HL-60/S4 treated with retinoic acid at 250 ng/mL for 4 days and 3 days (cell line): Measurements from ENCODE around the gene CELF2.

ENCODE experiments used
- in situ Hi-C: fragments of 300-500 bp; cut with MboI; formaldehyde crosslinking; loops from 2 replicates; pipeline ENCODE4 v1.7.0; 2022; ENCODE audit warnings: low sequenced_read_pairs

Gene CELF2

GRCh38 chr10:11020548-11020942 is 2.9 kb downstream of the CELF2 start:
- in situ Hi-C loops: no loop called here

- in situ Hi-C loops: no loop called here
Observed at GRCh38 chr10:11022213-11022612, 4.5 kb downstream of the CELF2 start.

- in situ Hi-C loops: no loop called here
Observed at GRCh38 chr10:11023009-11023953, 5.6 kb downstream of the CELF2 start.

- in situ Hi-C loops: no loop called here
Observed at GRCh38 chr10:11024596-11024995, 6.9 kb downstream of the CELF2 start.

GRCh38 chr10:11025978-11026377 is 8.3 kb downstream of the CELF2 start:
- in situ Hi-C loops: no loop called here

GRCh38 chr10:11026773-11027172 is 9.1 kb downstream of the CELF2 start:
- in situ Hi-C loops: no loop called here

GRCh38 chr10:11034762-11035161 is 17.1 kb downstream of the CELF2 start:
- in situ Hi-C loops: no loop called here

GRCh38 chr10:11035301-11035991 is 17.8 kb downstream of the CELF2 start:
- in situ Hi-C loops: no loop called here

- in situ Hi-C loops: no loop called here
Observed at GRCh38 chr10:11036424-11037011, 18.8 kb downstream of the CELF2 start.

- in situ Hi-C loops: no loop called here
Observed at GRCh38 chr10:11037991-11038390, 20.3 kb downstream of the CELF2 start.

- in situ Hi-C loops: no loop called here
Observed at GRCh38 chr10:11042357-11042756, 24.7 kb downstream of the CELF2 start.

GRCh38 chr10:11043039-11043438 is 25.4 kb downstream of the CELF2 start:
- in situ Hi-C loops: no loop called here

GRCh38 chr10:11043446-11044127 is 25.9 kb downstream of the CELF2 start:
- in situ Hi-C loops: no loop called here

- in situ Hi-C loops: no loop called here
Observed at GRCh38 chr10:11045487-11045886, 27.8 kb downstream of the CELF2 start.

GRCh38 chr10:11045995-11046775 is 28.5 kb downstream of the CELF2 start:
- in situ Hi-C loops: no loop called here

GRCh38 chr10:11046776-11047160 is 29.1 kb downstream of the CELF2 start:
- in situ Hi-C loops: no loop called here

- in situ Hi-C loops: no loop called here
Observed at GRCh38 chr10:11048707-11049278, 31.1 kb downstream of the CELF2 start.

GRCh38 chr10:11049806-11050205 is 32.1 kb downstream of the CELF2 start:
- in situ Hi-C loops: no loop called here

- in situ Hi-C loops: no loop called here
Observed at GRCh38 chr10:11050301-11051287, 32.9 kb downstream of the CELF2 start.
